ENCODE measurements around the gene RBBP5. TPM values are rescaled to one million over a fixed set of nuclear protein-coding genes. Genes with fewer than 3 reads are reported as not detected.

RBBP5 gene
- total RNA-seq, 1 donor from 2014 or later = 6.9 TPM

GRCh38 chr1:205056188-205056611, 65.6 kb downstream of the RBBP5 start:
- no peak for ATAC-seq

DNA sequence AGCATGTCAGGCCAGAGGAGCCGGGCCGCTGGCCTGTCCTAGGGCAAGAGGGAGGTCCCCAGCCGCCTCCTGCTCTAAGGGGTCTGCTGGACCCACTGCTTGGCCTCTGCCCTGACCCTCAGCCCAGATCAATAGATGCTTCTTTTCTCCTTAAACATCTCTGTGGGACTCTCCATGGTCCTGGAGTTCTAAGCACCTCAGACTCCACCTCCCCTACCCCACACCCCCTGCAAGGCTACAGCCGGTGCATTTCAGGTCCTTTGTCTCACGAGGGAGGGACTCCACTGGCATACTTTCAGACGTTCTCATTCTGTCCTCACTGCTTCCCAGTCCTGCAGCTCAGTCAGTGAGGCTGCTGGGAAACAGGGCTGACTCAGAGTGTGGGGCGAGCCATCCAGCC, 67.8 kb downstream of the RBBP5 start:
- ATAC-seq = no peak

DNA sequence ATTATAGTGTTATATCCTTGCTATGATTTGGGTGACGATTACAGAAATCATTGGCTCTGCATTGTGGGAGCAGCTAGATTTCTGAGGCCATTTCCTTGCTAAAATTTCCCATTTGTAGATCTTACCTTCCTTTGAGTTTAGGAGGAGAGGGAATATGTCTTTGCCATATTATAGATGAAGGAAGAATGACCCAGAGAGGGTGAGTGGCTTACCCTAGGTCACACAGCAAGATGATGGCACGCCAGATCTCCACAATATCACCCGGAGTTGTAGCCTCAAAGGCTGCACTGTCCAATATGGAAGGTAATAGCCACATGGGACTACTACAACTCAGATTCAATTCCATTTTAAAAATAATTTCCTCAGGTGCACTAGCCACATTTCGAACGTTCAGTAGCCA, 68.5 kb downstream of the RBBP5 start:
- ATAC-seq = no peak

GRCh38 chr1:205052690-205053089, 69.1 kb downstream of the RBBP5 start:
- no peak for ATAC-seq

GRCh38 chr1:205049479-205049878, 72.3 kb downstream of the RBBP5 start:
- no peak for ATAC-seq

GRCh38 chr1:205048382-205048781, 73.4 kb downstream of the RBBP5 start:
- no peak for ATAC-seq

DNA sequence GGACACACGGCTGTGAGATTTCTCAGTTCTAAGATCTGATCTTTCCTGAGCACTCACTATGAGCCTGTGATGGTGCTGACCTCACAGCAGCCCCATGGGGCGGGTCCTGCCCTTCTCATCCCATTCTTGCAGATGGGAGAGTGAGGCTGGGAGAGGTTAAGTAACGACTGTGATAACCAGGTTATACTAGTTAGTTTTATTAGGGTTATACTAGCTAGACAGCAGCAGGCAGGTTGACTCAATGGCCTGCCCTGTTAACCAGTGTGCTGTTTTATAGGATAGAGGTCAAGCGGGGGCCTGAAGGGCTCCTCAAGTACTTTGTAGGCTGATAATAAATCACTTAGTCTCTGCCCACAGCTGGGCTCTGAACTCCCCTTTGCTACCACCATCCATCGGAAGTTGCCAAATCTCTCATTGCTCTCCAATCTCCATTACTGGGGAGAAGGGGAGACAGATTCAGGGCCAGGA, 74.0 kb downstream of the RBBP5 start:
- no peak for ATAC-seq

DNA sequence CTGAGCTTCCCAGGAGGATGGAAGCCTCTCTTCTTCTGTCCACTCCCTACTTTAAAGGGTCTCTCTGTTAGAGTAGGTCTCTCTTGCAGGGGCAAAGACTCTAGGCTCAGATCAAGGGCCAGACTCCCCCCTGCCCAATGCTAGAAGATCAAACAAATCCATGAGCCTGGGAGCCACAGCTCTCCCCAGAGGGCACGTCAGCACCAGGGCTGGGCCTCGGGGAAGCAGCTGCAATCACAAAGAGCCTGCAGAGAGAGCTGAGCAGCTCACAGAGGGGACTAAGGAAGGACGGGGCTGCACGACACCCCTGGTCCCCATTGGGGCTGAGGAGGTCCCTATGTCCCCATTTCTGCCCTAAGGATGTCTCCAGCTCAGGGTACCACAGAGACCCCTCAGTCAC, 74.9 kb downstream of the RBBP5 start:
- ATAC-seq = no peak

DNA sequence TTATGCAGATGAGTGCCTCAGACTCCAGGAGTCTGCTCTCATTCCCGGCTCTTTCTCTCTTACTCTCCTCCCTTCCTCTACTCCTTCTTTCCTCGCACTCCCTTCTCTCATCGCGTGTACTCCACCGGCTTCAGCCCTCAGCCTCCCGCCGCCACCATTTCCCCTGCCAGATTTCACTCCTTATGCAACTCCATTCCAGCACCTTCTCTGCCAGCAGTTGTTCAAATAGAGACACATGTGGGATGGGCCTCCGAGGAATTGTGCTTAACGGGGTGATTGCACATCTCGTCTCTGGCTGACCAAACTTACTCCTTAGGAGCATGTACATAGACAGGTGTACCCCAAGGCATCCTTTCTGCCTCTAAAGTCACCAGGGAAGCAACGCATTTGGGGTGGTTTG, 76.6 kb downstream of the RBBP5 start:
- ATAC-seq = no peak

- ATAC-seq = no peak
Observed at GRCh38 chr1:205044741-205045140, 77.0 kb downstream of the RBBP5 start.

- ATAC-seq = no peak
Observed at GRCh38 chr1:205043866-205044265, 77.9 kb downstream of the RBBP5 start.

DNA sequence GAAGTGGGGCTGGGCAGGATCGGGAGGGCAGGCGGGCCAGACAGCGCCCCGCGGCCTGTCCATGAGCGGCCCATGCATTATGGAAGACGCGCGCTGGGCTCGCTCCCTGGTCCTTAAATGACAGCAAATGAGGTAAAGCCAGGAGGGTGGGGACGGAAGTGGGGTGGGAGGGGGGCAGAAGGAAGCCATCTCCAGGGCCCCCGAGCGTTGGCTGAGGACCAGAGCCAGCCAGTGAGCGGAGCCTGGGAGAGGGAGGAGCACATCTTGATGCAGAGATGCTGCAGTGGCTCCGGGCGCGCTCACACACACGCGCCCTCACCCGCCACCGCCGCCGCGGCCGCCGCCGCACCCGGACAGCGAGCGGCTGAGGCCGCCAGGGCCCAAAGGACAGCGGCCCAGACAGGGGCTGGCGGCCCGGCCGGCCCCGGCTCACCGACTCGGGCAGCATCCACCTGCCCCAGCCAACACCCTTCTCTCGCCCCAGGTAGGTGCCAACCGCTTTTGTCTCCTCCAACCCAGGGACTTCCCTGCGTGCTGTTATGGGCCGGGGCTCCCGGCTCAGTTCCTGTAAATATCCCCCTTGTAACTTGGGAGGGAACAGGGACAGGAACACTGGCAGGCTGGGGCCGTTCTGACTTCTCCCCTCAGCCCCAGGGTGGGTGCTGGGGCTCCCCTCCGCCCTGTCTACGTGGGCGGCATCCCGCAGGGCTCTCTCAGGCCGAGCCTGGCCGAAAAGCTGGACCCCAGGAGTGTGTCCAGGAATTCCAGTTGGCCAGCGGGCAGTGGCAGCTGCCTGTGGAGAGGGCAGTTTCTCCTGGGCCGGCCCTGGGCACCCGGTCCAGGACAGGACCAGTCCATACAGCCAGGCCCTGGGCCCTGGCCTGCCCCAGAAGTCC, 78.6 kb downstream of the RBBP5 start, which contains the start of gene CNTN2:
Gene CNTN2 (plus strand): TSS at position 302 of the 896 bp plus-strand sequence. CDS start 9,974 bp downstream, outside the sequence.
- peak; percentile 7 for ATAC-seq

- no peak for ATAC-seq
Observed at GRCh38 chr1:205041998-205042910, 79.5 kb downstream of the RBBP5 start.

DNA sequence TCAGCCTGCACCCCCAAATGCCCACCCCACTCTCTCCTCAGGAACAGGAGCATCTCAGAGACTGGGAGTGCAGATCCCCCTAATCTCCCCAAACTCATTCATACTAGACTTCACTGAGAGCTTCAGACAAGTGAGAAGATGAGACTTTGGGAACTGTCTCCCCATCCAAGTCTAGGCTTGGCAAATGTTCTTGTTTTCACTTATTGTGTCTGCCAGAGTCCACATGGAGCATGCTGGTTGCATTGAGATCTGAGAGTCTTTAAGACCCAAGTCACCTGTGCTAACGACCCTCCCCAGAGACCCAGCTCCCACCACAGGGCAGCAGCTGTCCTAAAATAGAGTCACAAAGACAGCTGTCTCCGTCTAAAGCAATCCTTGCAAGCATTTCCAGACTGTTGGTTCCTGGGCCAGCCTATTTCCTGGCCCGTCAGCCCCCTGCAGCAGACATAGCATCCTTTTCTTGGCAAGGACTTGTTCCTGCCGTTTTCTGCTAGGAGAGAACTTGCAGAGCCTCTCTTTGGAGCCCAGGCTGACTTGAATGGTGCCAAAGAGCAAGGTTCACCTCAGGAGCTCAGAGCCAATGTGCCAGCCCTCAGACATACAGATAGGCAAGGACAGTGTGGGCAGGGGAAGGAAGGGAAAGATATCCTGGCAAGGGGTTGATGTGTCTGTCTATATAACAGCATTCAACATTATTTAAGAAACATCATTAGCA, 80.6 kb downstream of the RBBP5 start:
- ATAC-seq = no peak

DNA sequence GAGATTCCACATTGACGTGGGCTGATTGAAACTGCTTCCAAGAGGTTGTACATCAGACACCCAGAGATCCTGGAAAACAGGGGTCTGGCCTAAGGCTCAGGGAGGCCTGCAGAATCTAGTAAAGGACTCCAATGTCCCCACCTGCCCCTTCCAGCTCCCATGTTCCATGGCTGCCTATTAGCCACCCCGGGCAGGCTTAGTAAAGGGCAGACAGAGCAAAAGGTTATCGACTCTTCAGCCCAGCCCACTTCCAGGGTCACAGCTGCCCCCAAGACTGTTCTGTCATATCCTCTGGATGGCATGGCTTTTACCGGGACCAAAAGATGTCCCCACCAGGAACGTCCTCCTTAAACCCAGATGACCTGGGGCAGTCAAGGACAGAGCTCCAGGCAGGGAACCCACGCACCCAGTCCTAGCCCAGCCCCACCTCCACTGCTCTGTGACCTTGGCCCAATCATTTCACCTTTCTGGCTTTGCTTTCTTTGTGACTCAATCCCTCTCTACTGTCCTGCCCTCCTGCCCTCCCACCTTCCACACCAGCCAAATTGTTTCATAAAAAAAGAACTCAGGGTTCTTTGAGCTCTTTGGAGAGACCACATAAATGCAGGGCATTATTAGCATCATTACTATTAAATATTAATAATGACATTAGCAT, 83.5 kb downstream of the RBBP5 start:
- ATAC-seq = no peak

- no peak for ATAC-seq
Observed at GRCh38 chr1:205037539-205037938, 84.2 kb downstream of the RBBP5 start.

Other genes with a start within 250 kb of the RBBP5 start
- 0.04 TPM for gene CNTN2, start 78.8 kb downstream of the RBBP5 start, total RNA-seq
- gene TMEM81, start 37.5 kb downstream of the RBBP5 start, total RNA-seq = 1.3 TPM
- 5.7 TPM for gene DSTYK, start 89.7 kb upstream of the RBBP5 start, total RNA-seq
- gene TMCC2, start 106.0 kb upstream of the RBBP5 start, total RNA-seq = 1.00 TPM
- 28.3 TPM for gene NUAK2, start 199.8 kb upstream of the RBBP5 start, total RNA-seq
- gene KLHDC8A, start 234.9 kb upstream of the RBBP5 start, total RNA-seq = 3.1 TPM